Testis (tissue), 3 donors: Measurements from ENCODE around the gene MGAT5. TPM values are rescaled to one million over a fixed set of nuclear protein-coding genes. Genes with fewer than 3 reads are reported as not detected.

Experiments
- DNase-seq: peaks from one replicate; pipeline ENCODE4 v3.0.0-alpha.2; 2019
- H3K27ac ChIP-seq, 2 donors: fragments of 200-600 bp; sonication (generic); one replicate each; pipeline ENCODE4 v1.5.1; 2019
- H3K27me3 ChIP-seq: fragments of 200-600 bp; sonication (generic); one replicate; pipeline ENCODE4 v1.5.1; 2019
- H3K36me3 ChIP-seq: fragments of 200-600 bp; sonication (generic); one replicate; pipeline ENCODE4 v1.5.1; 2017; ENCODE audit warnings: low read depth; ENCODE audit errors: missing control alignments
- H3K4me1 ChIP-seq: fragments of 200-600 bp; sonication (generic); one replicate; pipeline ENCODE4 v1.5.1; 2019
- H3K4me3 ChIP-seq, 2 donors: fragments of 200-600 bp; sonication (generic); one replicate each; pipeline ENCODE4 v1.5.1; 2017 to 2019
- H3K9me3 ChIP-seq: fragments of 200-600 bp; sonication (generic); one replicate; pipeline ENCODE4 v1.5.1; 2017
- POLR2A ChIP-seq: fragments of 450-650 bp; IDR thresholded peaks from one replicate; pipeline ENCODE4 v1.6.1; 2017; ENCODE audit warnings: antibody characterized with exemption, mild to moderate bottlenecking, moderate library complexity
- WGBS, 2 donors: methylation state at CpG; one replicate each; pipeline ENCODE4 v1.1.5; 2018; 5-methylcytosine and 5-hydroxymethylcytosine counted together
- intact Hi-C: fragments of 100-400 bp; cut with DNase I; formaldehyde crosslinking; loops from one replicate; pipeline ENCODE4 v1.15.1; 2023; ENCODE audit warnings: low total_unique reads
- polyA plus RNA-seq: library from polyadenylated mRNA; stranded (reverse); fragments of 350-450 nt; fragmentation: Illumina TruSeq; extraction: RNeasy Lipid Tissue Mini Kit (QIAGEN cat#74804); gene quantifications from one replicate; pipeline ENCODE4 v1.2.3, GENCODE V29; 2014; ENCODE audit warnings: low read depth, low replicate concordance; ENCODE audit not compliant: insufficient read depth
- total RNA-seq, 2 donors: library from RNA; depleted of rRNA; stranded (reverse); fragments of >200 nt; gene quantifications; one replicate each; pipeline ENCODE4 v1.2.3, GENCODE V29; 2016
- TF ChIP-seq, protein P1 (sequence below), 3 experiments: fragments of 450-650 bp in 2 of 3; fragments of 200-600 bp in 1 of 3; sonication (generic) in 1 of 3; IDR thresholded peaks; one replicate each; pipeline ENCODE4 v1.5.1; 2016 to 2019; ENCODE audit warnings: antibody characterized with exemption in 3 of 3, mild to moderate bottlenecking in 2 of 3, moderate library complexity in 1 of 3

The MGAT5 gene
- total and polyA plus RNA-seq, 3 donors from 2014 or later, result 31.6 to 73.8 (median 64.5) TPM

- DNase-seq, result no peak
- 82 to 96% methylated on average over 8 of the region's 8 CpGs for WGBS, 2 donors
- no peaks in the 10 kb centered on the region for H3K4me1 ChIP-seq
- H3K27ac ChIP-seq, result no peak overlapping the region
- H3K4me3 ChIP-seq, result no peak overlapping the region
- no peaks in the 10 kb centered on the region for H3K27me3 ChIP-seq
- TF ChIP-seq POLR2A, result no peak
- TF ChIP-seq, protein P1, sequence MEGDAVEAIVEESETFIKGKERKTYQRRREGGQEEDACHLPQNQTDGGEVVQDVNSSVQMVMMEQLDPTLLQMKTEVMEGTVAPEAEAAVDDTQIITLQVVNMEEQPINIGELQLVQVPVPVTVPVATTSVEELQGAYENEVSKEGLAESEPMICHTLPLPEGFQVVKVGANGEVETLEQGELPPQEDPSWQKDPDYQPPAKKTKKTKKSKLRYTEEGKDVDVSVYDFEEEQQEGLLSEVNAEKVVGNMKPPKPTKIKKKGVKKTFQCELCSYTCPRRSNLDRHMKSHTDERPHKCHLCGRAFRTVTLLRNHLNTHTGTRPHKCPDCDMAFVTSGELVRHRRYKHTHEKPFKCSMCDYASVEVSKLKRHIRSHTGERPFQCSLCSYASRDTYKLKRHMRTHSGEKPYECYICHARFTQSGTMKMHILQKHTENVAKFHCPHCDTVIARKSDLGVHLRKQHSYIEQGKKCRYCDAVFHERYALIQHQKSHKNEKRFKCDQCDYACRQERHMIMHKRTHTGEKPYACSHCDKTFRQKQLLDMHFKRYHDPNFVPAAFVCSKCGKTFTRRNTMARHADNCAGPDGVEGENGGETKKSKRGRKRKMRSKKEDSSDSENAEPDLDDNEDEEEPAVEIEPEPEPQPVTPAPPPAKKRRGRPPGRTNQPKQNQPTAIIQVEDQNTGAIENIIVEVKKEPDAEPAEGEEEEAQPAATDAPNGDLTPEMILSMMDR (IDR thresholded peaks at IDR 0.05), result no peak
- intact Hi-C loops, result no loop called here
- H3K9me3 ChIP-seq, result no peaks in the 10 kb centered on the region
- no peaks in the 10 kb centered on the region for H3K36me3 ChIP-seq
Observed at GRCh38 chr2:134446383-134447017, 192.6 kb downstream of the MGAT5 start.

GRCh38 chr2:134447669-134448068 lies 193.8 kb downstream of the MGAT5 start:
- Histone ChIP-seq H3K4me3 (no peak overlapping the region), H3K9me3 (no peaks in the 10 kb centered on the region), H3K4me1 (no peaks in the 10 kb centered on the region), H3K27me3 (no peaks in the 10 kb centered on the region), H3K36me3 (no peaks in the 10 kb centered on the region), H3K27ac (no peak overlapping the region)
- WGBS, 2 donors, result 86 to 92% methylated on average over 3 to 4 of the region's 4 CpGs
- intact Hi-C loops, result no loop called here
- no peak for TF ChIP-seq POLR2A
- TF ChIP-seq, protein P1 (IDR thresholded peaks at IDR 0.05), result no peak
- no peak for DNase-seq

GRCh38 chr2:134448650-134449049 lies 194.8 kb downstream of the MGAT5 start:
- no peak for DNase-seq
- no peak overlapping the region for H3K4me3 ChIP-seq
- 92% methylated on average over 6 of the region's 6 CpGs for WGBS, 2 donors
- intact Hi-C loops, result no loop called here
- no peak overlapping the region for H3K27ac ChIP-seq
- no peaks in the 10 kb centered on the region for H3K27me3 ChIP-seq
- H3K36me3 ChIP-seq, result no peaks in the 10 kb centered on the region
- no peaks in the 10 kb centered on the region for H3K4me1 ChIP-seq
- no peaks in the 10 kb centered on the region for H3K9me3 ChIP-seq
- TF ChIP-seq, protein P1 (IDR thresholded peaks at IDR 0.05), result no peak
- TF ChIP-seq POLR2A, result no peak

- Histone ChIP-seq H3K27me3 (no peaks in the 10 kb centered on the region), H3K4me1 (no peaks in the 10 kb centered on the region), H3K27ac (no peak overlapping the region), H3K4me3 (no peak overlapping the region), H3K36me3 (no peaks in the 10 kb centered on the region), H3K9me3 (no peaks in the 10 kb centered on the region)
- WGBS, 2 donors, result 94 to 95% methylated on average over 7 of the region's 7 CpGs
- intact Hi-C loops, result no loop called here
- DNase-seq, result no peak
- TF ChIP-seq POLR2A, result no peak
- TF ChIP-seq, protein P1 (IDR thresholded peaks at IDR 0.05), result no peak
Observed at GRCh38 chr2:134449157-134449556, 195.3 kb downstream of the MGAT5 start.
